HepG2 (cell line): ENCODE data around the gene TMEM39B. TPM values are rescaled to one million over a fixed set of nuclear protein-coding genes. Genes with fewer than 3 reads are reported as not detected.

Experiments used
- CHCHD3 ChIP-seq: sonication (generic); formaldehyde crosslinking; IDR thresholded peaks from 2 replicates; pipeline ENCODE4 v1.8.0; 2022; ENCODE audit warnings: mild to moderate bottlenecking, missing genetic modification reagents, moderate library complexity
- KDM4B ChIP-seq: sonication (generic); formaldehyde crosslinking; IDR thresholded peaks from 2 replicates; pipeline ENCODE4 v1.4.0; 2020; ENCODE audit warnings: missing genetic modification reagents
- MZF1 ChIP-seq: sonication (generic); formaldehyde crosslinking; IDR thresholded peaks from 2 replicates; pipeline ENCODE4 v1.8.1; 2023; ENCODE audit warnings: mild to moderate bottlenecking, missing genetic modification reagents, borderline replicate concordance
- NFRKB ChIP-seq: fragments of 450-650 bp; IDR thresholded peaks from 2 replicates; pipeline ENCODE4 v1.6.1; 2017
- ZNF3 ChIP-seq: IDR thresholded peaks from 2 replicates; pipeline ENCODE4 v1.7.0; 2017; ENCODE audit warnings: inconsistent platforms
- ZNF878 ChIP-seq: sonication (generic); formaldehyde crosslinking; IDR thresholded peaks from 2 replicates; pipeline ENCODE4 v1.8.1; 2023; ENCODE audit warnings: mild to moderate bottlenecking, missing genetic modification reagents, moderate library complexity
- ZSCAN12 ChIP-seq: sonication (generic); formaldehyde crosslinking; IDR thresholded peaks from 2 replicates; pipeline ENCODE4 v1.9.0; 2021; ENCODE audit warnings: mild to moderate bottlenecking, missing genetic modification reagents
- ZSCAN22 ChIP-seq: sonication (generic); formaldehyde crosslinking; IDR thresholded peaks from 2 replicates; pipeline ENCODE4 v1.4.0; 2020; ENCODE audit warnings: mild to moderate bottlenecking, missing genetic modification reagents
- polyA plus RNA-seq, 8 experiments: library from polyadenylated mRNA; depleted of rRNA in 3 of 8; stranded (reverse) in 7 of 8; unstranded in 1 of 8; fragments of >200 nt; fragmentation: Illumina TruSeq in 4 of 8; extraction: Trizol in 4 of 8; gene quantifications; 2 replicates each; pipeline versions ENCODE4 v1.2.1 to v1.2.3, GENCODE V29; 2011 to 2016; ENCODE audit warnings: low read depth in 4 of 8, missing spikeins in 1 of 8, mixed read lengths in 1 of 8; ENCODE audit not compliant: insufficient read depth in 1 of 8
- total RNA-seq, 5 experiments: library from RNA; depleted of rRNA; stranded (reverse); fragments of >200 nt; fragmentation: Illumina TruSeq; extraction: Trizol; gene quantifications; 2 replicates each; pipeline ENCODE4 v1.2.3, GENCODE V29; 2016; ENCODE audit warnings: low read depth in 1 of 5
- TF ChIP-seq, protein P1 (sequence below): sonication (generic); formaldehyde crosslinking; IDR thresholded peaks from 2 replicates; pipeline ENCODE4 v1.4.0; 2020; ENCODE audit warnings: missing genetic modification reagents
- TF ChIP-seq, protein P2 (sequence below): sonication (generic); formaldehyde crosslinking; IDR thresholded peaks from 2 replicates; pipeline ENCODE4 v1.4.0; 2020; ENCODE audit warnings: missing genetic modification reagents
- TF ChIP-seq, protein P3 (sequence below): sonication (generic); formaldehyde crosslinking; IDR thresholded peaks from 2 replicates; pipeline ENCODE4 v1.4.0; 2020; ENCODE audit warnings: missing genetic modification reagents
- TF ChIP-seq, protein P4 (sequence below): sonication (generic); formaldehyde crosslinking; IDR thresholded peaks from 2 replicates; pipeline ENCODE4 v1.5.0; 2020; ENCODE audit warnings: mild to moderate bottlenecking, missing genetic modification reagents
- TF ChIP-seq, protein P5 (sequence below): sonication (generic); formaldehyde crosslinking; IDR thresholded peaks from 2 replicates; pipeline ENCODE4 v1.4.0; 2020; ENCODE audit warnings: missing genetic modification reagents, borderline replicate concordance

The TMEM39B gene
- total and polyA plus RNA-seq, 2 of the 13 experiments (the other 11 are each of a cell fraction or from before 2014, with no cell fraction given), result 4.9 to 10.4 TPM

DNA sequence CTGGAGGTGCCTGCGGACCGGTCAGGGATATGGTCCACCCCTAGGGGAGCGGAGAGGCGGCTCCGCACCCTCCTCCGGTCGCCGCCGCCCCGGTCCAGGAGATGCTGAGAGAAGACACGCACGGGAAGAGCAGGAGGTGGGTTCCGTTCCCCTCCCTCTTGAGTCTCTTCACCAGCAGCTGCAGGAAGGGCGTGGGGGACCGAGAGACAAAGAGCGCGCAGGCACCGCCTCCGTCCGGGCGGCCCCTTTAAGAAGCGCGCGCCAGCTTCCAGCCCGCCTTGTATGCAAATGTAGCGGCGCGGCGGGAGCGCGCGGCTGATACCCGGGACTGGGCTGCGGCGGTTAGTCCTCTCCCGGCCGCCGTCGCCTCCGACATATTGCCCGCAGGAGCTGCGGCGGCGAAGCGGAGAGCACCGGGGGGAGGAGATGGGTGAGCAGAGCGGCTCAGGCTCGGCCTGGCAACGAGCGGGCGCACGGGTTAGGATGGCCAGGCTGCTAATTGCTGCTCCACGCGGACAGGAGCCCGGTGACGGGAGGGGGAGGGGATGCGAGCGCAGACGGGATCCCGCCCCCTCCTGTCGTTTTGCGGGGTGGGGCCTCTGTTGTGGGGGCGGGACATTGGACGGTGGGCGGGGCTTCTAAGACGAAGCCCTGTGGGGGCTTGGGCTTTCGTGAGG lies at the start of gene TMEM39B (continued):
- TF ChIP-seq MZF1 (CRISPR knock-in tag) (no peak), CHCHD3 (CRISPR knock-in tag) (no peak; the same call in 1 of the 2 replicates), KDM4B (CRISPR knock-in tag) (no peak), ZNF878 (CRISPR knock-in tag) (no peak), ZNF3 (CRISPR knock-in tag) (no peak), ZSCAN12 (CRISPR knock-in tag) (0 out of 2 replicates have a peak, but pooled peaks have one; percentile 21), ZSCAN22 (CRISPR knock-in tag) (0 out of 2 replicates have a peak, but pooled peaks have one; percentile 54), NFRKB (no peak)
- TF ChIP-seq, protein P1, sequence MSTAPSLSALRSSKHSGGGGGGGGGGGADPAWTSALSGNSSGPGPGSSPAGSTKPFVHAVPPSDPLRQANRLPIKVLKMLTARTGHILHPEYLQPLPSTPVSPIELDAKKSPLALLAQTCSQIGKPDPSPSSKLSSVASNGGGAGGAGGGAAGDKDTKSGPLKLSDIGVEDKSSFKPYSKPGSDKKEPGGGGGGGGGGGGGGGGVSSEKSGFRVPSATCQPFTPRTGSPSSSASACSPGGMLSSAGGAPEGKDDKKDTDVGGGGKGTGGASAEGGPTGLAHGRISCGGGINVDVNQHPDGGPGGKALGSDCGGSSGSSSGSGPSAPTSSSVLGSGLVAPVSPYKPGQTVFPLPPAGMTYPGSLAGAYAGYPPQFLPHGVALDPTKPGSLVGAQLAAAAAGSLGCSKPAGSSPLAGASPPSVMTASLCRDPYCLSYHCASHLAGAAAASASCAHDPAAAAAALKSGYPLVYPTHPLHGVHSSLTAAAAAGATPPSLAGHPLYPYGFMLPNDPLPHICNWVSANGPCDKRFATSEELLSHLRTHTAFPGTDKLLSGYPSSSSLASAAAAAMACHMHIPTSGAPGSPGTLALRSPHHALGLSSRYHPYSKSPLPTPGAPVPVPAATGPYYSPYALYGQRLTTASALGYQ (CRISPR knock-in tag), result peak; percentile 30; the same call in 1 of the 2 replicates
- TF ChIP-seq, protein P2, sequence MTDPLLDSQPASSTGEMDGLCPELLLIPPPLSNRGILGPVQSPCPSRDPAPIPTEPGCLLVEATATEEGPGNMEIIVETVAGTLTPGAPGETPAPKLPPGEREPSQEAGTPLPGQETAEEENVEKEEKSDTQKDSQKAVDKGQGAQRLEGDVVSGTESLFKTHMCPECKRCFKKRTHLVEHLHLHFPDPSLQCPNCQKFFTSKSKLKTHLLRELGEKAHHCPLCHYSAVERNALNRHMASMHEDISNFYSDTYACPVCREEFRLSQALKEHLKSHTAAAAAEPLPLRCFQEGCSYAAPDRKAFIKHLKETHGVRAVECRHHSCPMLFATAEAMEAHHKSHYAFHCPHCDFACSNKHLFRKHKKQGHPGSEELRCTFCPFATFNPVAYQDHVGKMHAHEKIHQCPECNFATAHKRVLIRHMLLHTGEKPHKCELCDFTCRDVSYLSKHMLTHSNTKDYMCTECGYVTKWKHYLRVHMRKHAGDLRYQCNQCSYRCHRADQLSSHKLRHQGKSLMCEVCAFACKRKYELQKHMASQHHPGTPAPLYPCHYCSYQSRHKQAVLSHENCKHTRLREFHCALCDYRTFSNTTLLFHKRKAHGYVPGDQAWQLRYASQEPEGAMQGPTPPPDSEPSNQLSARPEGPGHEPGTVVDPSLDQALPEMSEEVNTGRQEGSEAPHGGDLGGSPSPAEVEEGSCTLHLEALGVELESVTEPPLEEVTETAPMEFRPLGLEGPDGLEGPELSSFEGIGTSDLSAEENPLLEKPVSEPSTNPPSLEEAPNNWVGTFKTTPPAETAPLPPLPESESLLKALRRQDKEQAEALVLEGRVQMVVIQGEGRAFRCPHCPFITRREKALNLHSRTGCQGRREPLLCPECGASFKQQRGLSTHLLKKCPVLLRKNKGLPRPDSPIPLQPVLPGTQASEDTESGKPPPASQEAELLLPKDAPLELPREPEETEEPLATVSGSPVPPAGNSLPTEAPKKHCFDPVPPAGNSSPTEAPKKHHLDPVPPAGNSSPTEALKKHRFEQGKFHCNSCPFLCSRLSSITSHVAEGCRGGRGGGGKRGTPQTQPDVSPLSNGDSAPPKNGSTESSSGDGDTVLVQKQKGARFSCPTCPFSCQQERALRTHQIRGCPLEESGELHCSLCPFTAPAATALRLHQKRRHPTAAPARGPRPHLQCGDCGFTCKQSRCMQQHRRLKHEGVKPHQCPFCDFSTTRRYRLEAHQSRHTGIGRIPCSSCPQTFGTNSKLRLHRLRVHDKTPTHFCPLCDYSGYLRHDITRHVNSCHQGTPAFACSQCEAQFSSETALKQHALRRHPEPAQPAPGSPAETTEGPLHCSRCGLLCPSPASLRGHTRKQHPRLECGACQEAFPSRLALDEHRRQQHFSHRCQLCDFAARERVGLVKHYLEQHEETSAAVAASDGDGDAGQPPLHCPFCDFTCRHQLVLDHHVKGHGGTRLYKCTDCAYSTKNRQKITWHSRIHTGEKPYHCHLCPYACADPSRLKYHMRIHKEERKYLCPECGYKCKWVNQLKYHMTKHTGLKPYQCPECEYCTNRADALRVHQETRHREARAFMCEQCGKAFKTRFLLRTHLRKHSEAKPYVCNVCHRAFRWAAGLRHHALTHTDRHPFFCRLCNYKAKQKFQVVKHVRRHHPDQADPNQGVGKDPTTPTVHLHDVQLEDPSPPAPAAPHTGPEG (CRISPR knock-in tag), result no peak
- TF ChIP-seq, protein P3, sequence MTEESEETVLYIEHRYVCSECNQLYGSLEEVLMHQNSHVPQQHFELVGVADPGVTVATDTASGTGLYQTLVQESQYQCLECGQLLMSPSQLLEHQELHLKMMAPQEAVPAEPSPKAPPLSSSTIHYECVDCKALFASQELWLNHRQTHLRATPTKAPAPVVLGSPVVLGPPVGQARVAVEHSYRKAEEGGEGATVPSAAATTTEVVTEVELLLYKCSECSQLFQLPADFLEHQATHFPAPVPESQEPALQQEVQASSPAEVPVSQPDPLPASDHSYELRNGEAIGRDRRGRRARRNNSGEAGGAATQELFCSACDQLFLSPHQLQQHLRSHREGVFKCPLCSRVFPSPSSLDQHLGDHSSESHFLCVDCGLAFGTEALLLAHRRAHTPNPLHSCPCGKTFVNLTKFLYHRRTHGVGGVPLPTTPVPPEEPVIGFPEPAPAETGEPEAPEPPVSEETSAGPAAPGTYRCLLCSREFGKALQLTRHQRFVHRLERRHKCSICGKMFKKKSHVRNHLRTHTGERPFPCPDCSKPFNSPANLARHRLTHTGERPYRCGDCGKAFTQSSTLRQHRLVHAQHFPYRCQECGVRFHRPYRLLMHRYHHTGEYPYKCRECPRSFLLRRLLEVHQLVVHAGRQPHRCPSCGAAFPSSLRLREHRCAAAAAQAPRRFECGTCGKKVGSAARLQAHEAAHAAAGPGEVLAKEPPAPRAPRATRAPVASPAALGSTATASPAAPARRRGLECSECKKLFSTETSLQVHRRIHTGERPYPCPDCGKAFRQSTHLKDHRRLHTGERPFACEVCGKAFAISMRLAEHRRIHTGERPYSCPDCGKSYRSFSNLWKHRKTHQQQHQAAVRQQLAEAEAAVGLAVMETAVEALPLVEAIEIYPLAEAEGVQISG, result peak; percentile 60
- TF ChIP-seq, protein P4, sequence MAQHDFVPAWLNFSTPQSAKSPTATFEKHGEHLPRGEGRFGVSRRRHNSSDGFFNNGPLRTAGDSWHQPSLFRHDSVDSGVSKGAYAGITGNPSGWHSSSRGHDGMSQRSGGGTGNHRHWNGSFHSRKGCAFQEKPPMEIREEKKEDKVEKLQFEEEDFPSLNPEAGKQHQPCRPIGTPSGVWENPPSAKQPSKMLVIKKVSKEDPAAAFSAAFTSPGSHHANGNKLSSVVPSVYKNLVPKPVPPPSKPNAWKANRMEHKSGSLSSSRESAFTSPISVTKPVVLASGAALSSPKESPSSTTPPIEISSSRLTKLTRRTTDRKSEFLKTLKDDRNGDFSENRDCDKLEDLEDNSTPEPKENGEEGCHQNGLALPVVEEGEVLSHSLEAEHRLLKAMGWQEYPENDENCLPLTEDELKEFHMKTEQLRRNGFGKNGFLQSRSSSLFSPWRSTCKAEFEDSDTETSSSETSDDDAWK (CRISPR knock-in tag), result no peak
- TF ChIP-seq, protein P5, sequence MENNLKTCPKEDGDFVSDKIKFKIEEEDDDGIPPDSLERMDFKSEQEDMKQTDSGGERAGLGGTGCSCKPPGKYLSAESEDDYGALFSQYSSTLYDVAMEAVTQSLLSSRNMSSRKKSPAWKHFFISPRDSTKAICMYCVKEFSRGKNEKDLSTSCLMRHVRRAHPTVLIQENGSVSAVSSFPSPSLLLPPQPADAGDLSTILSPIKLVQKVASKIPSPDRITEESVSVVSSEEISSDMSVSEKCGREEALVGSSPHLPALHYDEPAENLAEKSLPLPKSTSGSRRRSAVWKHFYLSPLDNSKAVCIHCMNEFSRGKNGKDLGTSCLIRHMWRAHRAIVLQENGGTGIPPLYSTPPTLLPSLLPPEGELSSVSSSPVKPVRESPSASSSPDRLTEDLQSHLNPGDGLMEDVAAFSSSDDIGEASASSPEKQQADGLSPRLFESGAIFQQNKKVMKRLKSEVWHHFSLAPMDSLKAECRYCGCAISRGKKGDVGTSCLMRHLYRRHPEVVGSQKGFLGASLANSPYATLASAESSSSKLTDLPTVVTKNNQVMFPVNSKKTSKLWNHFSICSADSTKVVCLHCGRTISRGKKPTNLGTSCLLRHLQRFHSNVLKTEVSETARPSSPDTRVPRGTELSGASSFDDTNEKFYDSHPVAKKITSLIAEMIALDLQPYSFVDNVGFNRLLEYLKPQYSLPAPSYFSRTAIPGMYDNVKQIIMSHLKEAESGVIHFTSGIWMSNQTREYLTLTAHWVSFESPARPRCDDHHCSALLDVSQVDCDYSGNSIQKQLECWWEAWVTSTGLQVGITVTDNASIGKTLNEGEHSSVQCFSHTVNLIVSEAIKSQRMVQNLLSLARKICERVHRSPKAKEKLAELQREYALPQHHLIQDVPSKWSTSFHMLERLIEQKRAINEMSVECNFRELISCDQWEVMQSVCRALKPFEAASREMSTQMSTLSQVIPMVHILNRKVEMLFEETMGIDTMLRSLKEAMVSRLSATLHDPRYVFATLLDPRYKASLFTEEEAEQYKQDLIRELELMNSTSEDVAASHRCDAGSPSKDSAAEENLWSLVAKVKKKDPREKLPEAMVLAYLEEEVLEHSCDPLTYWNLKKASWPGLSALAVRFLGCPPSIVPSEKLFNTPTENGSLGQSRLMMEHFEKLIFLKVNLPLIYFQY (CRISPR knock-in tag), result no peak
